GM12878 (cell line): ENCODE results near the gene TRERF1. TPM values are rescaled to one million over a fixed set of nuclear protein-coding genes. Genes with fewer than 3 reads are reported as not detected.

ENCODE experiments used
- ATAC-seq: fragments of 200-7000 bp; cut with Tn5 transposase; 3 replicates; pipeline ENCODE4 v1.9.1; 2020; ENCODE audit warnings: mild to moderate bottlenecking, moderate library complexity
- BruUV-seq: library from RNA; stranded (reverse); fragments of 400-500 nt; replicated peaks from 2 replicates; lab custom pipeline; 2021; lab: Mats Ljungman, UMichigan
- CTCF ChIA-PET: fragments of 300-600 bp; sonication (Branson Sonifier 250); formaldehyde crosslinking; extraction: SDS; loops from one replicate; lab custom pipeline; 2021; ENCODE audit warnings: inconsistent platforms; lab: Yijun Ruan, JAX
- POLR2A ChIA-PET: fragments of 350-600 bp; formaldehyde crosslinking; extraction: SDS; loops from one replicate; lab custom pipeline; 2021; ENCODE audit warnings: inconsistent platforms; lab: Charles Lee
- RAD21 ChIA-PET: fragments of 300-600 bp; sonication (Branson Sonifier 250); formaldehyde crosslinking; loops from one replicate; lab custom pipeline; 2023; ENCODE audit warnings: antibody characterized with exemption; ENCODE audit not compliant: unreplicated experiment; lab: Charles Lee
- SMC1A ChIA-PET: fragments of 300-600 bp; sonication (Branson Sonifier 250); formaldehyde crosslinking; loops from one replicate; lab custom pipeline; 2023; ENCODE audit not compliant: unreplicated experiment, uncharacterized antibody; lab: Charles Lee
- DNase-seq: peaks from one replicate; pipeline ENCODE4 v3.0.0-alpha.2; 2011; ENCODE audit warnings: low read depth, low spot score
- FAIRE-seq: peaks from 3 replicates; lab custom pipeline; 2011; peaks lifted over from hg19 to GRCh38; lab: Jason Lieb, UNC
- H2AFZ ChIP-seq: 2 replicates; pipeline ENCODE4 v1.6.0; 2011; ENCODE audit warnings: low read depth, low read length, control low read depth; ENCODE audit not compliant: control insufficient read depth
- H3K27ac ChIP-seq: 2 replicates; pipeline ENCODE4 v1.5.1; 2011; ENCODE audit warnings: control low read depth; ENCODE audit not compliant: control insufficient read depth, insufficient read depth
- H3K27me3 ChIP-seq, 2 experiments: replicated peaks in 1 of 2; 2 replicates each; pipeline versions ENCODE4 v1.6.0 to v1.6.1; 2011; ENCODE audit warnings: low read length in 1 of 2; ENCODE audit not compliant: control insufficient read depth in 2 of 2, insufficient read depth in 2 of 2
- H3K36me3 ChIP-seq, 2 experiments: 2 replicates each; pipeline ENCODE4 v1.5.1; 2011; ENCODE audit warnings: low read length in 1 of 2; ENCODE audit not compliant: control insufficient read depth in 2 of 2, insufficient read depth in 2 of 2
- H3K4me1 ChIP-seq: 2 replicates; pipeline ENCODE4 v1.6.1; 2011; ENCODE audit warnings: mild to moderate bottlenecking, low read length, moderate library complexity, mixed read lengths; ENCODE audit not compliant: control insufficient read depth, insufficient read depth
- H3K4me2 ChIP-seq: 2 replicates; pipeline ENCODE4 v1.6.0; 2011; ENCODE audit warnings: control low read depth; ENCODE audit not compliant: control insufficient read depth, insufficient read depth
- H3K4me3 ChIP-seq: fragments of 200-600 bp; sonication (generic); 2 replicates; pipeline ENCODE4 v1.5.1; 2016
- H3K79me2 ChIP-seq: 2 replicates; pipeline ENCODE4 v1.6.0; 2011; ENCODE audit warnings: low read length; ENCODE audit not compliant: control insufficient read depth, insufficient read depth
- H3K9ac ChIP-seq: 2 replicates; pipeline ENCODE4 v1.8.0; 2011; ENCODE audit warnings: low read length, control low read depth, mixed read lengths; ENCODE audit not compliant: control insufficient read depth, insufficient read depth
- H3K9me3 ChIP-seq: replicated peaks from 3 replicates; pipeline ENCODE4 v1.5.1; 2011; ENCODE audit warnings: mild to moderate bottlenecking, low read length; ENCODE audit not compliant: control insufficient read depth, insufficient read depth
- H4K20me1 ChIP-seq: 2 replicates; pipeline ENCODE4 v1.6.0; 2011; ENCODE audit not compliant: control insufficient read depth, insufficient read depth
- BCL3 ChIP-seq: IDR thresholded peaks from 2 replicates; pipeline ENCODE4 v1.6.1; 2011; ENCODE audit warnings: borderline replicate concordance, low read depth, mild to moderate bottlenecking, moderate library complexity, low read length; ENCODE audit not compliant: insufficient read depth, poor library complexity, severe bottlenecking
- CHD4 ChIP-seq: fragments of 200-600 bp; sonication (generic); IDR thresholded peaks from 2 replicates; pipeline ENCODE4 v1.6.1; 2016; ENCODE audit warnings: mild to moderate bottlenecking
- CTCF ChIP-seq, 3 experiments: IDR thresholded peaks in 2 of 3; conservative IDR thresholded peaks in 1 of 3; 2 replicates each; pipeline ENCODE4 v1.5.1; 2011; ENCODE audit warnings: low read depth in 3 of 3, low read length in 3 of 3, mild to moderate bottlenecking in 3 of 3, control low read depth in 2 of 3, moderate library complexity in 2 of 3, inconsistent platforms in 1 of 3, mixed read lengths in 1 of 3; ENCODE audit not compliant: control insufficient read depth in 2 of 3, insufficient read depth in 1 of 3; ENCODE audit errors: extremely low read depth in 1 of 3
- DPF2 ChIP-seq: fragments of 450-650 bp; IDR thresholded peaks from 2 replicates; pipeline ENCODE4 v1.6.1; 2017; ENCODE audit warnings: mild to moderate bottlenecking
- E2F8 ChIP-seq: fragments of 450-650 bp; IDR thresholded peaks from 2 replicates; pipeline ENCODE4 v1.6.1; 2018; ENCODE audit warnings: mild to moderate bottlenecking, low read depth, moderate library complexity; ENCODE audit not compliant: partially characterized antibody
- HSF1 ChIP-seq: fragments of 150-350 bp; IDR thresholded peaks from 2 replicates; pipeline ENCODE4 v1.6.1; 2014; ENCODE audit warnings: mild to moderate bottlenecking, low read depth, low read length
- IKZF2 ChIP-seq, 2 experiments: fragments of 450-650 bp; IDR thresholded peaks; 2 replicates each; pipeline ENCODE4 v1.6.1; 2017; ENCODE audit warnings: mild to moderate bottlenecking in 2 of 2, moderate library complexity in 2 of 2
- MYC ChIP-seq: IDR thresholded peaks from 2 replicates; pipeline ENCODE4 v1.6.1; 2011; ENCODE audit warnings: mild to moderate bottlenecking, low read length, moderate library complexity, inconsistent platforms; ENCODE audit not compliant: insufficient read depth, insufficient replicate concordance, insufficient read length, severe bottlenecking
- SREBF1 ChIP-seq: IDR thresholded peaks from 2 replicates; pipeline ENCODE4 v1.6.1; 2012; ENCODE audit warnings: mild to moderate bottlenecking, low read length
- USF2 ChIP-seq: IDR thresholded peaks from 2 replicates; pipeline ENCODE4 v1.6.1; 2011; ENCODE audit warnings: low read depth, low read length, improper control_type of control experiment, borderline replicate concordance
- whole genome bisulfite sequencing: methylation state at CpG from one replicate; pipeline ENCODE4 v1.1.6; 2016; ENCODE audit warnings: low lambda C conversion rate; ENCODE audit not compliant: insufficient replicate concordance, insufficient coverage; ENCODE audit errors: missing lambda C conversion rate; 5-methylcytosine and 5-hydroxymethylcytosine counted together
- in situ Hi-C: fragments of 300-500 bp; cut with MboI; formaldehyde crosslinking; loops from 9 replicates; pipeline ENCODE4 v1.14.3; 2018; ENCODE audit warnings: mixed read lengths
- intact Hi-C: fragments of 100-400 bp; cut with micrococcal nuclease; formaldehyde crosslinking; loops from one replicate; pipeline ENCODE4 v1.14.2; 2022; ENCODE audit not compliant: unreplicated experiment
- polyA plus RNA-seq, 11 experiments: library from polyadenylated mRNA; depleted of rRNA in 4 of 11; unstranded in 6 of 11; stranded (reverse) in 5 of 11; fragments of >200 nt; fragmentation: Nextera tagmentation in 4 of 11; fragmentation: Illumina TruSeq in 1 of 11; extraction: Ambion mirVana in 4 of 11; extraction: Trizol in 1 of 11; gene quantifications; 1 replicate in 1 of 11; 2 replicates in 10 of 11; pipeline versions ENCODE4 v1.2.1 to v1.2.3, GENCODE V29; 2011 to 2016; ENCODE audit warnings: inconsistent platforms in 2 of 11, missing spikeins in 2 of 11, low read depth in 1 of 11
- total RNA-seq, 4 experiments: library from RNA; depleted of rRNA in 3 of 4; stranded (reverse); fragments of >200 nt in 3 of 4; fragmentation: Illumina TruSeq in 1 of 4; extraction: Trizol in 1 of 4; gene quantifications; 2 replicates each; pipeline versions ENCODE4 v1.2.1 to v1.2.3, GENCODE V29; 2013 to 2021

TRERF1 gene
- total and polyA plus RNA-seq, 10 of the 15 experiments (the other 5 are each of a cell fraction or from before 2014, with no cell fraction given), result 2.2 to 19.4 (median 7.2) TPM

GRCh38 chr6:42279966-42280629, 171.6 kb downstream of the TRERF1 start:
- intact Hi-C loops, result no loop called here
- POLR2A ChIA-PET, result no interaction called here
- TF ChIP-seq E2F8 (no peak), MYC (no peak), USF2 (no peak), SREBF1 (no peak), CHD4 (no peak), BCL3 (no peak), HSF1 (no peak), CTCF (IDR thresholded peaks at IDR 0.05 in 2 of 3, conservative IDR thresholded peaks at IDR 0.05 in 1 of 3; ENCODE audit: control insufficient read depth in 2 of 3, extremely low read depth in 1 of 3, insufficient read depth in 1 of 3, low read depth in 3 of 3, low read length in 3 of 3) (no peak), DPF2 (no peak), IKZF2 (IDR thresholded peaks at IDR 0.05) (no peak)

More at GRCh38 chr6:42279966-42280629, 171.6 kb downstream of the TRERF1 start:
- H3K4me2 ChIP-seq, result no peak overlapping the region
- ATAC-seq (no peak), DNase-seq (no peak), FAIRE-seq (no peak)
- in situ Hi-C loops, result no loop called here
- H3K9ac ChIP-seq, result no peak overlapping the region
- ChIA-PET RAD21 (interaction anchor here (1.0 kb wide), 1 partner anchor 267 kb away, joined by 3 read pairs; no protein-coding TSS in a partner anchor), CTCF (interaction anchor here (1.2 to 1.4 kb wide), 2 partner anchors 29 to 267 kb away, joined by 4 to 5 read pairs; no protein-coding TSS in a partner anchor), SMC1A (interaction anchor here (0.9 to 1.9 kb wide), 3 partner anchors 9 to 63 kb away, joined by 3 to 6 read pairs (median 3); no protein-coding TSS in a partner anchor)
- H3K27ac ChIP-seq, result no peak overlapping the region
- WGBS, result 80% methylated on average over 24 of the region's 24 CpGs
- H3K4me1 ChIP-seq, result peaks cover 16% of the 10 kb centered on the region
- H3K36me3 ChIP-seq, result no peaks in the 10 kb centered on the region; a peak in 1 of 4 replicates
- no TSS peak for BruUV-seq
- H3K79me2 ChIP-seq, result no peaks in the 10 kb centered on the region
- H4K20me1 ChIP-seq, result no peaks in the 10 kb centered on the region
- H3K4me3 ChIP-seq, result no peak overlapping the region
- H3K27me3 ChIP-seq, result no peaks in the 10 kb centered on the region; a peak in 1 of 4 replicates
- H2AFZ ChIP-seq, result no peak overlapping the region
- H3K9me3 ChIP-seq, result peaks cover 2% of the 10 kb centered on the region; the same call in 2 of the 3 replicates
